LNCaP clone FGC (cell line): ENCODE results near the gene C10orf71.

Experiments used
- DNase-seq: peaks from one replicate; pipeline ENCODE4 v3.0.0-alpha.2; 2011; ENCODE audit warnings: low read depth
- H3K4me3 ChIP-seq: 2 replicates; pipeline ENCODE4 v1.5.1; 2011; ENCODE audit warnings: mild to moderate bottlenecking, low read depth, low read length, control low read depth
- TF ChIP-seq, protein P1 (sequence below): IDR thresholded peaks from 2 replicates; pipeline ENCODE4 v1.5.1; 2012; ENCODE audit warnings: mild to moderate bottlenecking; ENCODE audit not compliant: control insufficient read depth, insufficient read depth; ENCODE audit errors: extremely low read depth

The C10orf71 gene

DNA sequence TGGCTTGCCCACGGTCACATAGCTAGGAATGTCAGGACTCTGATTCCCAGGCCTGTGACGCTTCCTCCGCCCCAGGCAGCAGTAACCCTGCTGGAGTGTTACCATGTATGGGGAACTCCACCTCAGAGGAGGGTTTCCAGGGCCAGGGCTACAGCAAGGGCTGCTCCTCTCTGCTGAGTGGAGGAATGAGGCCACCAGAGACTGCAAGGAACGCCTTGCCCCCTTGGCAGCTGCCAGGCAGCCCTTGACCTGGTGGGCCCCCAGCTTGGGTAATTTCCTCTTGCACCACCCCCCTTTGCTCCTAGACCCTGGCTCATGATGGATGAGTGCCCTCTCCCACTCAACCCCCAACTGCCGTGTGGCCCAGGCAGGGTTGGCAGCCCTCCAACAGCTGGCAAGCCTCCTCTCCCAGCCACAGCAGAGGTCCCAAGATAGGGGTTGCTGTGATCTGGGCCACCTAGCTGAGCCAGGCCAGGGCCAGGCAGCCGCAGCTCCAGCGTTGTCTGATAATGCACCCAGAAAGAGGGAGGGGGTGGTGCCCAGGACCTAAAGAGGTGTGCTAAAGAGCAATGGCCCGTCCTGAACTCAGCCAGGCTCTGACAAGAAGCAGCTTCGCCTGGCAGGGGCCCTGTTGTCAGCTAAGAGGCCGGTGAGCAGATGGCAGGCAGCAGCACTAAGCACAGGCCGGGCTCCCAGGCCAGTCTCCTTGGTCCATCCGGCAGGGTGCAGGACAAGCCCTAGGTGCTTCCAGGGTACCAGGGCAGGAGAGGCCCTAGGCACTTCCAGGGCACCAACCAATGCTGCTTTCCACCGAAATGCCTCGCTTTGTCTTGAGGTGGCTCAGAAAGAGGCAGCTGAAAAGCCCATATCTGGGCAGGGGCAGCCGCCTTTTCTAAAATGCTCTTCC, 61.6 kb downstream of the C10orf71 start:
- H3K4me3 ChIP-seq: no peak overlapping the region
- DNase-seq: no peak
- TF ChIP-seq, protein P1, sequence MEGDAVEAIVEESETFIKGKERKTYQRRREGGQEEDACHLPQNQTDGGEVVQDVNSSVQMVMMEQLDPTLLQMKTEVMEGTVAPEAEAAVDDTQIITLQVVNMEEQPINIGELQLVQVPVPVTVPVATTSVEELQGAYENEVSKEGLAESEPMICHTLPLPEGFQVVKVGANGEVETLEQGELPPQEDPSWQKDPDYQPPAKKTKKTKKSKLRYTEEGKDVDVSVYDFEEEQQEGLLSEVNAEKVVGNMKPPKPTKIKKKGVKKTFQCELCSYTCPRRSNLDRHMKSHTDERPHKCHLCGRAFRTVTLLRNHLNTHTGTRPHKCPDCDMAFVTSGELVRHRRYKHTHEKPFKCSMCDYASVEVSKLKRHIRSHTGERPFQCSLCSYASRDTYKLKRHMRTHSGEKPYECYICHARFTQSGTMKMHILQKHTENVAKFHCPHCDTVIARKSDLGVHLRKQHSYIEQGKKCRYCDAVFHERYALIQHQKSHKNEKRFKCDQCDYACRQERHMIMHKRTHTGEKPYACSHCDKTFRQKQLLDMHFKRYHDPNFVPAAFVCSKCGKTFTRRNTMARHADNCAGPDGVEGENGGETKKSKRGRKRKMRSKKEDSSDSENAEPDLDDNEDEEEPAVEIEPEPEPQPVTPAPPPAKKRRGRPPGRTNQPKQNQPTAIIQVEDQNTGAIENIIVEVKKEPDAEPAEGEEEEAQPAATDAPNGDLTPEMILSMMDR: no peak

DNA sequence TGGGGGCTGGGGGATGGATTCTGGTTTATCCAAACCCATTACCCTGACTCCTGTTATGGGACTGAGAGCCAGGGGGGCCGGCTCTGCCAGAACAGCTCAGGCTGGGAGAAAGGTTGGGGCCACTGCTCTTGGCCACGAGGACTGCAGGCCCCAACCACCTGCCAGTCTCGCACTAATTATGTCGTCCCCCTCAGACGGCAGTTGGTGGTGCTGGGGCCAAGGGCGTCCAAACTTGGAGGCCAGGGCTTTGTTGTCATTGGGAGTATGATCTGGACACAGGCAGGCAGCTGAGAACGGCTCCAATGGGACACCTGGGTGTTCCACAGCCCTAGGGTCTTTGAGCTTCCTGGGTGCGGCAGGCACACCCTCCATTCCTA, 62.2 kb downstream of the C10orf71 start:
- TF ChIP-seq, protein P1: no peak
- no peak overlapping the region for H3K4me3 ChIP-seq

DNA sequence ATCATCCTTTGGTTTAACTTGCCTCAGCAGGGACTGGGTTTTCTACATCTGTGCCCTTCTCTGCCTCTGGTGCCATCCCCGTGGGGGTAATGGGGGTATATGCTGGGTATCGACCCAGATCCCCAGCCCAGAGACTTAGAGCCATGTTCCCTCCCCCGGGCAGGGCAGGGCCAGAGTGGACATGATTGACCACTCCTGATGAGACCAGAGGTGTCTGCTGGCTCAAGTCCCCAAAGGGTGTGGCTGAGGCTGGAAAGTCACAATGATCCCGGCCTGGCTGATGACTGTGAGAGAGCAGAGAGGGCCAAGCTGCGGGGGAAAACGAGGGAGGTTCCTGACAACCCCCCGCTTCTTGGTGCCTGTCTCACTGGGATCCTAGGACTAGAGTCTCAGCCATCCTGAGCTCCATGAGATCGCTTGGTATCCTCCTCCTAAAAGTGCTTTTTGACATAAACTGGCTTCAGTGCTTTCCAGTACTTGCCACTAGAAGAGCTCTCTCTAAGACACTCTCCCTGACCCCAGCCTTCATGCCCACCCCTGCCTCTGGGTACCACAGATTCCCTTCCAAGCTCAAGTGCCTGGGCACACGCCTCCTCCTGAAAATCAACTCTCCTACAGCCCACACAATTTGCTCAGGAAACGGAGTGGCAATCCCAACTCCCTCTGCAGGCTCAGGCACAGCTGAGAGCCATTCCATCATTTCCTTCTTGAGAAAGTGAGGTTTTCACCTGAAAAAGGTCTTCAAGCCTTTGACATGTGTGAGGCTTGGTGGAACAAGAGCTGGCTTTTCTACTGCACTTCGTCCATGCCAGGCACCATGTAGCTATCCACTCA, 63.0 kb downstream of the C10orf71 start:
- no peak for DNase-seq
- no peak overlapping the region for H3K4me3 ChIP-seq
- TF ChIP-seq, protein P1: no peak

More for the DNA sequence above, 62.2 kb downstream of the C10orf71 start:
- no peak for DNase-seq

DNA sequence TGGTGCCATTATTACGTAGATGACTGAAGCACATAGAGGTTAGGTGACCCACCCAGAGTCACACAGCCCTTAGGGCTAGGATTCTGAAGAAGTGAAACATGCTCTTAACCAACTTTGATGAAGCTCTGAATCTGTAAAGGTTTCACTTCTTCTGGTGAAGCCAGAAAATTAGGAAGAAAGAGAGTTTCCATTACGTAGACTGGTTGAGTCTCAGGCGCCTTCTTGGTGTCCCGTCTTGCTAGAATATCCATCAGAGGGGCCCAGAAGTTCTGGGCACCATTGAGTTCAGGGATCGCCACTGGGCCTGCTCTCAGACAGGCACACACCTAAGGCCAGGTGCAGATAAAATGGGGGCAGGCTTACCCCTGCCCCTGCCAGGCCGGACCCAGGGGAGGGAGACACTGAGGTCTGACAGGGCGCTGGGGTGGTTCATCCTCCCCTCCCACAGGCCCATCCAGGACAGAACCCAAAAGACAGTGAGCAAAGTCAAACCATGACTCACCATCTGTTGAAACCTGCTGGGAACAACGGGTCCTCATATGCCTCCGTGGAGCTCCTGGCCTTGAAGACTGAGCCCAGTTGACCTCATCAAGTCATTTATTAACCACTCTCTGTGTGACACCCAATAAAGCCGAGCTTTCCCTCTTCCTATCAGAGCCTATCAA, 63.8 kb downstream of the C10orf71 start:
- no peak overlapping the region for H3K4me3 ChIP-seq
- no peak for DNase-seq
- TF ChIP-seq, protein P1: no peak

DNA sequence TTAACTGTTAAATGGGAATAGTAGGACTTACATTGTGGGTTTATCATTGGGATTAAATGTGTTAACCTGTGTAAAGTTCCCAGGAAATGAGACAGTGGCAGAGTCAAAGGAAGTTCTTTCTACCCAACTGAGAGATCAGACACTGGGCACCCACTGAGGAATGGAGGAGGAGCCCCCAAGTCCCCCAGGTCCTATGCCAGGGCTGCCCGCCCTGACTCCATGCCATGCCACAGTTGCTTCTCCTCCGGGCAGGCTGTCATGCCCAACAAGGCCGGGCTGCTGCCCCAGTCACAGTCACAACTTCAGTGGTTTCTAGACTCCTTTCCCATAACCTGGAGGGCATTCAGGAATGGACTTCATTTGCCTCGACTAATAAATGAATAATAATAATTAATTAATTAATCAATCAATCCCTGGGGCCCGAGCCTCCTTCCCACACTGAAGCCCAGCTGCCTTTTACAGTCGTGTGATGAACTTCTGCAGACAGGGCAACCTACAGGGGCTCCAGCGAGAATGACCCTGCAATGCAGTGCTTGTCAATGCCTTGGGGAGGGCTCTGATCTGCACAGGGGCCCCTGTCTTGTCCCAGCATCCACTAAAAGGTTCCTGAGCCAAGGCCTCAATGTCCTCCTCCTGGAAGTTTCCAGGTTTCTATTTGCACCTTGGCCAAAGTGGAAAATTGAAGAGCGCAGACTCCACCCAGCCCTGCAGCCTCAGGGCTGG, 64.5 kb downstream of the C10orf71 start:
- no peak overlapping the region for H3K4me3 ChIP-seq
- TF ChIP-seq, protein P1: no peak
- DNase-seq: no peak

- no peak for DNase-seq
- TF ChIP-seq, protein P1: no peak
- no peak overlapping the region for H3K4me3 ChIP-seq
Measured at GRCh38 chr10:49364051-49364450, 65.1 kb downstream of the C10orf71 start.
